HG02642 (cell line): ENCODE data around the gene SLC35C1.
A peak's percentile ranks its signal among the peaks of the same experiment; 100 is the strongest.
"Not testable (repeated sequence)": the region's sequence is repeated elsewhere in the genome, so short reads cannot be mapped to it uniquely, and the experiment has no call there.

Experiments
- ATAC-seq: cut with Tn5 transposase; IDR thresholded peaks from one replicate; pipeline ENCODE4 v1.9.1; 2021; ENCODE audit warnings: mild to moderate bottlenecking; ENCODE audit not compliant: unreplicated experiment, poor library complexity

SLC35C1 gene

DNA sequence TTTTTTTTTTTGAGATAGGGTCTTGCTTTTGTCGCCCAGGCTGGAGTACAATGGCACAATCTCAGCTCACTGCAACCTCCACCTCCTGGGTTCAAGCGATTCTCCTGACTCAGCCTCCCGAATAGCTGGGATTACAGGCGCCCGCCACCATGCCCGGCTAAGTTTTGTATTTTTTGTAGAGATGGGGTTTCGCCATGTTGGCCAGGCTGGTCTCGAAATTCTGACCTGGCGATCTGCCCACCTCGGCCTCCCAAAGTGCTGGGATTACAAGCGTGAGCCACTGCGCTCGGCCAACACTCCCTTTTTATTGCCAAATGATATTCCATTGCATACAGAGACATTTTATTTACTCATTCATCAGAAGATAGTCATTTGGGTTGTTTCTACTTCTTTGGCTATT lies 35.3 kb downstream of the SLC35C1 start:
- not testable (repeated sequence) for ATAC-seq

- no peak for ATAC-seq
These were observed 38.4 kb downstream of the SLC35C1 start for GRCh38 chr11:45843158-45843924.

DNA sequence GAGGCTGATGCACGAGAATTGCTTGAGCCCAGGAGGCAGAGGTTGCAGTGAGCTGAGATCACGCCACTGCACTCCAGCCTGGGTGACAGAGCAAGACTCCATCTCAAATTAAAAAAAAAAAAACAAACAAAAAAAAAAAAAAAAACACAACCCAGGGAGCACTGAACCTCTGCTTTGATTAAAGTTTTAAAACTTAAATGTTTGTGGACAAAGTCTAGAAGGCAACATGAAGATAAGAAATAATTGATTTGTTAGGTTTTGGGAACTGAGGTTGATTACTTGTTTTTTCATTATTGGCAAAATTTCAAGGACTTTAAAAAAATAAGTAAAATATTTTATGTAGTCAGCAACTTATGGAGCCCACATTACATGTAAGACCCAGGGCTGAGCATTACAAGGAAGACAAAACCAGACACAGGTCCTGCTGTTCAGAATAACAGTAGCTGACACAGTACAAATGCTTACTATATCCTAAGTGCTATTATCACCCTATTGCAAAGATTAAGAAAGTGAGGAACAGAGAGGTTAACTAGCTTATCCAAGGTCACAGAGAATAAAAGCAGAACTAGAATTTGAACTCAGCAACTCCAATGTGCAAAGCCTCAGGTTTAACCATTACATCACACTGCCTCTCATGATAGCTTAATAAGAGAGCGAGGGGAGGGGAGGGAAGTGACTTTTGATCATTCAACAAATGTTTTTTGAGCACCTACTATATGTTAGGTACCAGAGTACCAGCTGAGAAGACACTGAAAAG lies 40.1 kb downstream of the SLC35C1 start:
- ATAC-seq, result no peak

DNA sequence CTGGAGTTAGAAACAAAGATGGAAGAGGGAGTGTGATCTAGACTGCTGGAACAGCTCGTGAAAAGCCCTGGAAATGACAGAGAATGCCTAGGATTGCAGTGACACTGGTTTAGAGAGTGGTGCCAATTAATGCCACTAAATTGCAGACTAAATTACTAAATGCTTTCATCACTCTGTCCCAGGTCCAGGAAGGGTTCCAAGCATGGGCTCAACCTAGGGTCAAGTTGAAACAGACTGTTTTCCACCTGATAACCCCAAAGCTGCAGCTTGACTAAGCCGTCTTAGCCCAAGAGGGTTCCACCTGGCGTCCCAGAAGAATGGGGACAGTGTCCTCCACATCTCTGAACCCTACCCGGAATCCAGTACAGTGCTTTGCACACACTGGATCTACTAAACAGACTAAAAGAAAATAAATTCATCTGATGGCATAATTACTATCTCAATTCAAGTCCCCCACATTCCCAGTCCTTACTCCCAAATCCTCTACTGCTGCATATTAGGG lies 41.3 kb downstream of the SLC35C1 start:
- ATAC-seq, result no peak

- ATAC-seq, result peak; percentile 96
These were observed 42.3 kb downstream of the SLC35C1 start, which contains the start of gene CRY2 for GRCh38 chr11:45846974-45847910. Gene CRY2 (plus strand): TSS chr11:45847475. CDS start chr11:45847491, 16 bp downstream.

DNA sequence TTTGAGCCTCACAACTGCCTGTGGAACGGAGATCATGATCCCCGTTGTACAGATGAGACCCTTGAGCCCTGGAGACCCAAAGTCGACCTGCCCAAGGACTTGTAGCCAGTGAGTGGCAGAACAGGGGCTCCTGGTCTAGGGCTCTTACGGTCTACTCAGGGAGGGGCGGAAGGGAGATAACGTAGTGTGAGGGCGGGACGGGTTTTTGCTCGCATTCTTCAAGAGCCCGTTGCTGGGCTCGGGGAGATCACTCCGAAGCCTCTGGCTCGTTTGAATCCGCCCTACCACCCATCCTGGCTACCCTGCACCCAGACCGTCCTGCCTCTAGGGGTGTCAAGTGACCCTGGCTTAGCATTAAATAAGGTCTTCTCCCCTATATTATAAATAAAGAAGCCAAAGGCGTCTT lies 43.0 kb downstream of the SLC35C1 start:
- peak; percentile 8 for ATAC-seq

DNA sequence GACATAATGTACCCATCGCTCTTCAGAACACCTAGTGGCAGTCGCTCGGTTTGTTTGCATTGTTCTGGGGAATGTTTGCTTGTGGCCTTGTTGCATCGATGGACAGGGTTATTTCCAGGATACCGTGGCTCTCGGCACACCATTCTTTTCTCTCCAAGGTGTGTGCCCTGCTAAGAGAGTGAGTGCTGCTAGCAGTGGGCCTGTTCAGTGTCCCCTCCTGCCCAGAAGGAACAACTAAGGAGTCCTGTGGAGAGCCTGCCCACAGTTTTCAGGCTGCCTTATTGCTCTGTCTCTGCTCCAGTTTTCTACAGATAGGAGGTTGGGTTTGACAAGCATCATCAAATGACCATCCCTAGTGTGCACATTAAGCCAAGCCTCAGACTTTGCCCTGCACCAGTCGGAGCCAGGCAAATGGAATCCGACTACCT lies 43.7 kb downstream of the SLC35C1 start:
- no peak for ATAC-seq

- no peak for ATAC-seq
These were observed 45.5 kb downstream of the SLC35C1 start for GRCh38 chr11:45850446-45850845.

GRCh38 chr11:45851228-45851627 lies 46.3 kb downstream of the SLC35C1 start:
- ATAC-seq, result no peak

DNA sequence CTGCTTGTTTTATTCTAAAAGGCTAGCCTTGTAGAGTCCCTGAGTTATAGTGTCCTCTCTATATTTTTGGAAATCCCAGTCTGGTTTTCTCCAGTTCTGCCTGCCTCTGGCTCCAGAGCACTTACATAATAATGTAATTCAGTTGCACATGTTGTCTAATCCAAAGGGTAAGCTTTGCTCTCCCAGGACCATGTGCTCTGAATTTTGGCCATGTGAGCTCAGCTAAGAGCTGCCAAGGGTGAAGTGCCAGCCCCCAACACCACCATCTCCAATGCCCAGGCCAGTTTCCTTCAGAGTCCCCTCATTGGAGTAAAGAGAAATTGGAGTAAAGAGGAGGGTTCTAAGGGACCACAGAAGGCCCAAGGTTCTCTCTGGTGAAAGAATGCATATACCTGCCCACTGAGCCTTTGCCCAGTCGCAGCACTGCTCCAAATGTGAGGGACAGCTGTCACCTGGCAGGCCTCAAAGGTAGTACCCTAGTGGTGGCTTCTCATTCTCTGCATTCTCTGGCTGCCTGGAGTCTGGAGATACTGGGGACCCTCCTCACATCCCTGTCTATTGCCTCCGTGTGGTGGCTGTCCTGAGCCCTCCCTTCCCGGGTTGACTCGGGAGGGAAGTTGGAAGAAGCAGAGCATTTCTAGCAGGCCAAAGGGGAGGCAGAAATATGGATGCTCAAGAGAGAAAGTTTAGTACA lies 47.2 kb downstream of the SLC35C1 start:
- peak; percentile 11 for ATAC-seq

DNA sequence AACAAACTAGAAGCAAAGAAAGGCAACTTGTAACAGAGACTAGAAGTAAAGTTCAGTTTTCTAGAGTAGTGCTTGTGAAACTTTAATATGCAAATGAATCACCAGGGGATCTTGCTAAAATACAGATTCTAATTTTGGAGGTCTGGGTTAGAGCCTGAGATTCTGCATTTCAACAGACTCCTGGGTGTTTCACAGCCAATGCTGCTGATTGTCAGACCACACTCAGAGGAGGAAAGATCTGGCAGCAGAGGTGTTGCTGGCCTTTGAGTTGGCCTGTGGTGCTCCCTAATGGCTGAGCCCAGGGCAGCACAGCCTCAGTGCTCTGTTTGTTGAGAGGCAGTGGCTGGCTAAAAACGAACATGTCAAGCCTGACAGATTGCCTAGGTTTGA lies 47.8 kb downstream of the SLC35C1 start:
- ATAC-seq, result peak; percentile 50

GRCh38 chr11:45853332-45854219 lies 48.6 kb downstream of the SLC35C1 start:
- ATAC-seq, result no peak

DNA sequence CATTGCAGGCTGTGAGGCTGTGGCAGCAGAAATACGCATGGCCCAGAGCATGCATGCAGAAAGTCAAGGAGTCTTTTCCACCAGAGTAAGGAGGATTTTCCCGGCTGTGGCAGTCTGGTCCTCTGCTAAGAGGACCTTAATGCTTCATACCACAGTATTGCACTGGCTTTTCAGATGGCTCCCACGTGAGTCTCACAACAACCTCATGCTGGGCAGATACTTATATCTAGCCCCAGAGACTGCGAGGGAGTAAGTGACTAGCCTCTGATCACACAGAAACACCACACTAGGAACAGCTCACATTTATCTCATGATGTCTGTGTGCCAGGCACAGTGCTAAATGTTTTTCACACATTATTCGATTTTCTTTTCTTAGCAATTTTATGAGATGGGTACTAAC lies 50.4 kb downstream of the SLC35C1 start:
- ATAC-seq, result no peak

GRCh38 chr11:45856044-45856468 lies 51.1 kb downstream of the SLC35C1 start:
- ATAC-seq, result no peak

DNA sequence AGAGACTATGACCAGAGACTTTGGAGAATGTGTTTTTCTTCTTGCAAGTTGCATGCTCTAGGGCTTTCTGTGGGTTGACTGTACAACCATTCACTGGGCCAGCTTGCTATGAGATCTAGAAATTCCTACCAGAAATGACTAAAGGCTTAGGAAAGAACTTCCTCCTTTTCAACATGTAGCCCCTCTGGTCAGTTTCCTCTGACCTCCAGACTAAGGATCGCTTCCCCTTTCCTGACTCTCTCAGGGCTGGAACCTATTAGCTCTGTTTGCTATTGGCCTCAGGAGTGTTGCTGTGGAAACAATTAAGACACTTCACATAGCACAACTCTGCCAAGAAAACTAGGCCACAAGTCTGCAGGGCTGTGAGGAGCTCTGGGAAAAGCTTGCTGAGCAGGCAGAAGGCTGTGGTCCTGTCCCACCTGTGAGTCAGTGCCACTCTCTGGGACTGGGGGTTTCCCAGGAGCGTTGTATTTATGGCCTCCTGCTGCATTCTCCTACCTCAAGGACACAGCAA lies 53.1 kb downstream of the SLC35C1 start:
- ATAC-seq, result no peak

GRCh38 chr11:45858751-45859398 lies 53.9 kb downstream of the SLC35C1 start:
- ATAC-seq, result no peak

GRCh38 chr11:45859661-45860140 lies 54.8 kb downstream of the SLC35C1 start:
- ATAC-seq, result no peak

DNA sequence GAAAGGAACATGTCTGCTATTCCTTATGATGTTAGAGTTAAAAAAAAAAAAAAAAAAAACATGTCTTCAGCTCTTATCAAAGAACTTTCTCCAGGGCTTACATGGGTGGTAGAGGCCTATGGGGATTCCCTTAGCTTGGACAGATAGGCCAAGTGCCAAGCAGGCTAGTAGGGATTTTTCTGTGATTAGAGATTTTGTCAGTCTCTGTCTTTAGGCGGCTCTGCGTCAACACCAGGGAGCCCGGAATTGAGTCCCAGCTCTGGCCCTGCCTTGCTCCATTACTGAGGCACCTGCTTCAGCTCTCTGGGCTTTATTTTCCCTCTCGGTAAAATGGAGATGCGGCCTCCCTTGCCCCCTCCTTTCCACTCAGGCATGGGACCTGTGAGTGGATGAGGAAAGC lies 55.4 kb downstream of the SLC35C1 start:
- no peak for ATAC-seq
